Esophagus muscularis mucosa (tissue), 4 donors: Measurements from ENCODE around the gene ULK4. TPM values are rescaled to one million over a fixed set of nuclear protein-coding genes. Genes with fewer than 3 reads are reported as not detected.

Source experiments
- DNase-seq: peaks from one replicate; pipeline ENCODE4 v3.0.0-alpha.2; 2017; ENCODE audit errors: extremely low spot score
- H3K27ac ChIP-seq, 4 donors: fragments of 200-600 bp; sonication (generic); replicated peaks in 1 of 4; 1 replicate in 3 of 4; 2 replicates in 1 of 4; pipeline ENCODE4 v1.5.1; 2016 to 2019; ENCODE audit warnings: mild to moderate bottlenecking in 1 of 4
- H3K27me3 ChIP-seq, 4 donors: fragments of 200-600 bp; sonication (generic); one replicate each; pipeline versions ENCODE4 v1.5.1 to v1.6.0; 2016 to 2019
- H3K36me3 ChIP-seq, 4 donors: fragments of 200-600 bp; sonication (generic); one replicate each; pipeline ENCODE4 v1.5.1; 2016 to 2019
- H3K4me1 ChIP-seq, 4 donors: fragments of 200-600 bp; sonication (generic); one replicate each; pipeline ENCODE4 v1.5.1; 2016 to 2019
- H3K4me3 ChIP-seq, 4 donors: fragments of 200-600 bp; sonication (generic); 1 replicate in 2 of 4; 2 replicates in 2 of 4; pipeline ENCODE4 v1.5.1; 2016 to 2019; ENCODE audit warnings: mild to moderate bottlenecking in 4 of 4, moderate library complexity in 1 of 4
- H3K9me3 ChIP-seq, 4 donors: fragments of 200-600 bp; sonication (generic); 1 replicate in 3 of 4; 2 replicates in 1 of 4; pipeline ENCODE4 v1.5.1; 2016 to 2019
- EP300 ChIP-seq: sonication (generic); formaldehyde crosslinking; IDR thresholded peaks from one replicate; pipeline ENCODE4 v1.6.1; 2017; ENCODE audit warnings: antibody characterized with exemption
- POLR2A ChIP-seq: fragments of 450-650 bp; IDR thresholded peaks from one replicate; pipeline ENCODE4 v1.6.1; 2017; ENCODE audit warnings: antibody characterized with exemption, moderate library complexity, mild to moderate bottlenecking, low read depth
- POLR2AphosphoS5 ChIP-seq, 2 donors: sonication (generic); formaldehyde crosslinking; IDR thresholded peaks; one replicate each; pipeline ENCODE4 v1.6.1; 2017; ENCODE audit warnings: antibody characterized with exemption in 2 of 2
- WGBS: methylation state at CpG from one replicate; pipeline ENCODE4 v1.1.5; 2018; 5-methylcytosine and 5-hydroxymethylcytosine counted together
- intact Hi-C: fragments of 100-400 bp; cut with DNase I; formaldehyde crosslinking; loops from one replicate; pipeline ENCODE4 v1.15.1; 2023
- total RNA-seq, 4 donors: library from RNA; depleted of rRNA; stranded (reverse); fragments of >200 nt; gene quantifications; one replicate each; pipeline versions ENCODE4 v1.1.0 to v1.2.1, GENCODE V29; 2016
- TF ChIP-seq, protein P1 (sequence below), 3 experiments: fragments of 200-600 bp in 2 of 3; fragments of 450-650 bp in 1 of 3; sonication (generic) in 2 of 3; IDR thresholded peaks; one replicate each; pipeline ENCODE4 v1.5.1; 2017 to 2019; ENCODE audit warnings: antibody characterized with exemption in 3 of 3, mild to moderate bottlenecking in 2 of 3, moderate library complexity in 1 of 3

Gene ULK4
- total RNA-seq, 4 donors from 2014 or later, result 4.2 to 15.4 (median 11.0) TPM

- no peaks in the 10 kb centered on the region for H3K36me3 ChIP-seq
- no peak for TF ChIP-seq POLR2AphosphoS5 (IDR thresholded peaks at IDR 0.05)
- TF ChIP-seq POLR2A, result no peak
- TF ChIP-seq EP300, result no peak
- TF ChIP-seq, protein P1, sequence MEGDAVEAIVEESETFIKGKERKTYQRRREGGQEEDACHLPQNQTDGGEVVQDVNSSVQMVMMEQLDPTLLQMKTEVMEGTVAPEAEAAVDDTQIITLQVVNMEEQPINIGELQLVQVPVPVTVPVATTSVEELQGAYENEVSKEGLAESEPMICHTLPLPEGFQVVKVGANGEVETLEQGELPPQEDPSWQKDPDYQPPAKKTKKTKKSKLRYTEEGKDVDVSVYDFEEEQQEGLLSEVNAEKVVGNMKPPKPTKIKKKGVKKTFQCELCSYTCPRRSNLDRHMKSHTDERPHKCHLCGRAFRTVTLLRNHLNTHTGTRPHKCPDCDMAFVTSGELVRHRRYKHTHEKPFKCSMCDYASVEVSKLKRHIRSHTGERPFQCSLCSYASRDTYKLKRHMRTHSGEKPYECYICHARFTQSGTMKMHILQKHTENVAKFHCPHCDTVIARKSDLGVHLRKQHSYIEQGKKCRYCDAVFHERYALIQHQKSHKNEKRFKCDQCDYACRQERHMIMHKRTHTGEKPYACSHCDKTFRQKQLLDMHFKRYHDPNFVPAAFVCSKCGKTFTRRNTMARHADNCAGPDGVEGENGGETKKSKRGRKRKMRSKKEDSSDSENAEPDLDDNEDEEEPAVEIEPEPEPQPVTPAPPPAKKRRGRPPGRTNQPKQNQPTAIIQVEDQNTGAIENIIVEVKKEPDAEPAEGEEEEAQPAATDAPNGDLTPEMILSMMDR (IDR thresholded peaks at IDR 0.05), result no peak
- H3K4me3 ChIP-seq, result no peak overlapping the region
- no peaks in the 10 kb centered on the region for H3K27me3 ChIP-seq
- intact Hi-C loops, result no loop called here
- peaks cover 0 to 10% (median 0%) of the 10 kb centered on the region in 4 donors for H3K9me3 ChIP-seq
- no peaks in the 10 kb centered on the region for H3K4me1 ChIP-seq
- 68% methylated on average over 2 of the region's 2 CpGs for WGBS
- no peak for DNase-seq
- no peak overlapping the region for H3K27ac ChIP-seq
Measured at GRCh38 chr3:41507336-41508062, 454.4 kb downstream of the ULK4 start.

GRCh38 chr3:41503998-41504623 lies 457.8 kb downstream of the ULK4 start:
- Histone ChIP-seq H3K36me3 (no peaks in the 10 kb centered on the region), H3K27ac (no peak overlapping the region), H3K9me3 (peaks cover 0 to 1% (median 0%) of the 10 kb centered on the region in 4 donors), H3K4me1 (no peaks in the 10 kb centered on the region), H3K27me3 (no peaks in the 10 kb centered on the region), H3K4me3 (no peak overlapping the region)
- intact Hi-C loops, result no loop called here
- no peak for TF ChIP-seq POLR2AphosphoS5 (IDR thresholded peaks at IDR 0.05)
- no peak for TF ChIP-seq POLR2A
- no peak for TF ChIP-seq EP300
- TF ChIP-seq, protein P1 (IDR thresholded peaks at IDR 0.05), result no peak
- DNase-seq, result no peak

GRCh38 chr3:41502481-41502880 lies 459.4 kb downstream of the ULK4 start:
- no peaks in the 10 kb centered on the region for H3K9me3 ChIP-seq
- DNase-seq, result no peak
- no peaks in the 10 kb centered on the region for H3K27me3 ChIP-seq
- no peaks in the 10 kb centered on the region for H3K36me3 ChIP-seq
- H3K4me3 ChIP-seq, result no peak overlapping the region
- H3K4me1 ChIP-seq, result no peaks in the 10 kb centered on the region
- TF ChIP-seq POLR2AphosphoS5 (IDR thresholded peaks at IDR 0.05) (no peak), EP300 (no peak), POLR2A (no peak)
- TF ChIP-seq, protein P1 (IDR thresholded peaks at IDR 0.05), result no peak
- no peak overlapping the region for H3K27ac ChIP-seq
- intact Hi-C loops, result no loop called here

GRCh38 chr3:41502023-41502422 lies 459.9 kb downstream of the ULK4 start:
- TF ChIP-seq, protein P1 (IDR thresholded peaks at IDR 0.05), result no peak
- no peak for TF ChIP-seq POLR2AphosphoS5 (IDR thresholded peaks at IDR 0.05)
- Histone ChIP-seq H3K9me3 (no peaks in the 10 kb centered on the region), H3K27ac (no peak overlapping the region), H3K4me1 (no peaks in the 10 kb centered on the region), H3K36me3 (no peaks in the 10 kb centered on the region), H3K27me3 (no peaks in the 10 kb centered on the region), H3K4me3 (no peak overlapping the region)
- 35% methylated on average over 1 of the region's 1 CpG for WGBS
- intact Hi-C loops, result no loop called here
- no peak for DNase-seq
